ENCODE measurements around the gene DPP6. TPM values are rescaled to one million over a fixed set of nuclear protein-coding genes. Genes with fewer than 3 reads are reported as not detected.

Gene DPP6
- total RNA-seq, 3 donors from 2014 or later, result 0.59 to 0.98 TPM; not detected in 1

- Histone ChIP-seq H3K36me3 (no peaks in the 10 kb centered on the region), H3K4me3 (no peak overlapping the region), H3K9me3 (peaks cover 0 to 18% of the 10 kb centered on the region in 2 donors), H3K27ac (no peak overlapping the region), H3K27me3 (no peaks in the 10 kb centered on the region), H3K4me1 (no peaks in the 10 kb centered on the region)
- DNase-seq (ENCODE audit: low spot score in 2 of 2), result no peak
- intact Hi-C loops (cut with DNase I; ENCODE audit: low total_unique reads), result no loop called here
- TF ChIP-seq POLR2AphosphoS5 (IDR thresholded peaks at IDR 0.05) (no peak), POLR2A (IDR thresholded peaks at IDR 0.05) (no peak), CTCF (IDR thresholded peaks at IDR 0.05) (no peak)
Measured at GRCh38 chr7:154781369-154782303, 729.4 kb downstream of the DPP6 start.

GRCh38 chr7:154783281-154783909, 731.2 kb downstream of the DPP6 start:
- H3K27ac ChIP-seq, result no peak overlapping the region
- no peak for TF ChIP-seq POLR2A (IDR thresholded peaks at IDR 0.05)
- TF ChIP-seq POLR2AphosphoS5 (IDR thresholded peaks at IDR 0.05), result no peak
- TF ChIP-seq CTCF (IDR thresholded peaks at IDR 0.05), result no peak
- DNase-seq (ENCODE audit: low spot score in 2 of 2), result no peak
- intact Hi-C loops (cut with DNase I; ENCODE audit: low total_unique reads), result no loop called here
- no peaks in the 10 kb centered on the region for H3K27me3 ChIP-seq
- peaks cover 0 to 20% of the 10 kb centered on the region in 2 donors for H3K9me3 ChIP-seq
- H3K4me1 ChIP-seq, result no peaks in the 10 kb centered on the region
- H3K4me3 ChIP-seq, result no peak overlapping the region
- no peaks in the 10 kb centered on the region for H3K36me3 ChIP-seq

- intact Hi-C loops (cut with DNase I; ENCODE audit: low total_unique reads), result no loop called here
- H3K4me1 ChIP-seq, result no peaks in the 10 kb centered on the region
- no peak for DNase-seq (ENCODE audit: low spot score in 2 of 2)
- peaks cover 0 to 3% of the 10 kb centered on the region in 2 donors for H3K27me3 ChIP-seq
- H3K27ac ChIP-seq, result no peak overlapping the region
- no peak overlapping the region for H3K4me3 ChIP-seq
- TF ChIP-seq POLR2A (IDR thresholded peaks at IDR 0.05), result no peak
- no peak for TF ChIP-seq CTCF (IDR thresholded peaks at IDR 0.05)
- TF ChIP-seq POLR2AphosphoS5 (IDR thresholded peaks at IDR 0.05), result no peak
- no peaks in the 10 kb centered on the region for H3K36me3 ChIP-seq
- peaks cover 0 to 20% of the 10 kb centered on the region in 2 donors for H3K9me3 ChIP-seq
Measured at GRCh38 chr7:154785898-154786297, 733.7 kb downstream of the DPP6 start.

GRCh38 chr7:154789404-154789803, 737.2 kb downstream of the DPP6 start:
- no peak for DNase-seq (ENCODE audit: low spot score in 2 of 2)
- intact Hi-C loops (cut with DNase I; ENCODE audit: low total_unique reads), result no loop called here
- H3K9me3 ChIP-seq, result peaks cover 0 to 20% of the 10 kb centered on the region in 2 donors

More at GRCh38 chr7:154789404-154789803, 737.2 kb downstream of the DPP6 start:
- peaks cover 0 to 11% of the 10 kb centered on the region in 2 donors for H3K27me3 ChIP-seq
- H3K27ac ChIP-seq, result no peak overlapping the region
- H3K36me3 ChIP-seq, result no peaks in the 10 kb centered on the region
- TF ChIP-seq POLR2AphosphoS5 (IDR thresholded peaks at IDR 0.05) (no peak), POLR2A (IDR thresholded peaks at IDR 0.05) (no peak), CTCF (IDR thresholded peaks at IDR 0.05) (no peak)
- H3K4me3 ChIP-seq, result no peak overlapping the region
- no peaks in the 10 kb centered on the region for H3K4me1 ChIP-seq
